ENCODE measurements around the gene CCDC87.
"Not testable (repeated sequence)": the region's sequence is repeated elsewhere in the genome, so short reads cannot be mapped to it uniquely, and the experiment has no call there.

The CCDC87 gene, protein sequence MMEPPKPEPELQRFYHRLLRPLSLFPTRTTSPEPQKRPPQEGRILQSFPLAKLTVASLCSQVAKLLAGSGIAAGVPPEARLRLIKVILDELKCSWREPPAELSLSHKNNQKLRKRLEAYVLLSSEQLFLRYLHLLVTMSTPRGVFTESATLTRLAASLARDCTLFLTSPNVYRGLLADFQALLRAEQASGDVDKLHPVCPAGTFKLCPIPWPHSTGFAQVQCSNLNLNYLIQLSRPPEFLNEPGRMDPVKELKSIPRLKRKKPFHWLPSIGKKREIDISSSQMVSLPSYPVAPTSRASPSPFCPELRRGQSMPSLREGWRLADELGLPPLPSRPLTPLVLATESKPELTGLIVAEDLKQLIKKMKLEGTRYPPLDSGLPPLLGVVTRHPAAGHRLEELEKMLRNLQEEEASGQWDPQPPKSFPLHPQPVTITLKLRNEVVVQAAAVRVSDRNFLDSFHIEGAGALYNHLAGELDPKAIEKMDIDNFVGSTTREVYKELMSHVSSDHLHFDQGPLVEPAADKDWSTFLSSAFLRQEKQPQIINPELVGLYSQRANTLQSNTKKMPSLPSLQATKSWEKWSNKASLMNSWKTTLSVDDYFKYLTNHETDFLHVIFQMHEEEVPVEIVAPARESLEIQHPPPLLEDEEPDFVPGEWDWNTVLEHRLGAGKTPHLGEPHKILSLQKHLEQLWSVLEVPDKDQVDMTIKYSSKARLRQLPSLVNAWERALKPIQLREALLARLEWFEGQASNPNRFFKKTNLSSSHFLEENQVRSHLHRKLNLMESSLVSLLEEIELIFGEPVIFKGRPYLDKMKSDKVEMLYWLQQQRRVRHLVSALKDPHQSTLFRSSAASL

DNA sequence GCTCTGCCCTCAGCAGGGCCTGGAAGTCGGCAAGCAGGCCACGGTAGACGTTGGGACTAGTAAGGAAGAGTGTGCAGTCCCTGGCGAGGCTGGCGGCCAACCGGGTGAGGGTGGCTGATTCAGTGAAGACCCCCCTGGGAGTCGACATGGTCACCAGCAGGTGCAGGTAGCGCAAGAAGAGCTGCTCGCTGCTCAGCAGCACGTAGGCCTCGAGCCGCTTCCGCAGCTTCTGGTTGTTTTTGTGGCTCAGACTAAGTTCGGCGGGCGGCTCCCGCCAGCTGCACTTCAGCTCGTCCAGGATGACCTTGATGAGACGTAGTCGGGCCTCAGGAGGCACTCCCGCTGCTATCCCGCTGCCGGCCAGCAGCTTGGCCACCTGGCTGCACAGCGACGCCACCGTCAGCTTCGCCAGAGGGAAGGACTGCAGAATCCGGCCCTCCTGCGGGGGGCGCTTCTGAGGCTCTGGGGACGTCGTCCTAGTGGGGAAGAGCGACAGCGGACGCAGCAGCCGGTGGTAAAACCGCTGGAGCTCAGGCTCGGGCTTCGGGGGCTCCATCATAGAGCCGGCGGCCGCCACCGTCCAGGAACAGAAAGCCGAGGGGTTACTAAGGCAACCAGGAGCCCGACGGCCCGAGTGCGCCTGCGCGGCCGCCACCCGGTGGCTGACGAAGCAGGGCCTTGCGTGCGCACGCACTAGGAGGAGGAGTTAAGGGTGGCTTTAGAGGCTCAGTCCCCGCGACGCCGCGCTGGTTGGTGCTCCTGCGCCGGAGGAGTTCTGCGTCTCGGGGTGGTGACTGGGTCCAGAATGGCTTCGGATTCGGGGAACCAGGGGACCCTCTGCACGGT, at the start of gene CCDC87, which contains the start of gene CCS:
Gene CCDC87, minus strand, starts transcription at position 607 of the 846 bp plus-strand sequence. Its CDS starts 48 bp downstream, at position 559.
Gene CCS, plus strand, starts transcription at position 729 of the 846 bp plus-strand sequence. Its CDS starts 77 bp downstream, at position 806.
- DNase-seq (ENCODE audit: low spot score) = peak; percentile 93

GRCh38 chr11:66641834-66642233, 49.0 kb upstream of the CCDC87 start:
- no peak for DNase-seq (ENCODE audit: low spot score)

- DNase-seq (ENCODE audit: low spot score) = not testable (repeated sequence)
Measured at GRCh38 chr11:66639814-66640340, 47.0 kb upstream of the CCDC87 start.

DNA sequence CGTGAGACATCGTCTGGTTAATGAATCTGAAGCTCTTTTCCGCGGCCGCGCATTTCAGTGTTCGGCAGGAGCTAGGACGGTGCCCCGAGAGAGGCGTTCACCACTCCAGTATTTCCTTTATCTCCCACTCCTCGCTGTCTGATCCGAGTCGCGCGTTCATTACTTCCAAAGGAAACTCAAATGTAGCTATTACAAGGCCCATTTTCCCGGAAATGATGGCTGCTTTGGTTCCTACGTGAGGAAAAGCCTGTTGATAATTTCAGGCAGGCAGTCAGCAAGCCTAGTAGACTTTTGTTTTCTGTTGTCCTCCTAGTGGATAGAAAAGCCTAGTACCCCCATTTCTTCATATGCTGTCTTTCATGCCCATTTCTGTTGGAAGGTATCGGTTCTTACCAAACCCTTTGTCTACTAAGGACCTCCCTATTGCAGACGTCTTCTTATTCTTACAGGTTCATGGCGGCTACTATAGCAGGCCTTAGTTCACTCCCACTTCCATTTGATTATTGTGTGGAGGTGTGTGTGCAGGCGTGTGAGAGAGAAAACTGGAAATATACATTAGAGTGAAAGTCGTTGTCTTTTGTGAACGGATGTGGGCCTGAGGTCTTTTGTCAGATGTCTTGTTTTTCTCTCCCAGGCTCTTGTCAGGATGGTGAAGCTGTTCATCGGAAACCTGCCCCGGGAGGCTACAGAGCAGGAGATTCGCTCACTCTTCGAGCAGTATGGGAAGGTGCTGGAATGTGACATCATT, 46.4 kb upstream of the CCDC87 start:
- peak; percentile 35 for DNase-seq (ENCODE audit: low spot score)

GRCh38 chr11:66638177-66639065, 45.6 kb upstream of the CCDC87 start, which contains the start of gene RBM4:
TSS of gene RBM4 (plus strand) at chr11:66638703. CDS start at chr11:66639712, 1,009 bp downstream.
- peak; percentile 100 for DNase-seq (ENCODE audit: low spot score)

GRCh38 chr11:66637557-66638176, 44.8 kb upstream of the CCDC87 start:
- no peak for DNase-seq (ENCODE audit: low spot score)

- no peak for DNase-seq (ENCODE audit: low spot score)
Measured at GRCh38 chr11:66636411-66636810, 43.5 kb upstream of the CCDC87 start.

DNA sequence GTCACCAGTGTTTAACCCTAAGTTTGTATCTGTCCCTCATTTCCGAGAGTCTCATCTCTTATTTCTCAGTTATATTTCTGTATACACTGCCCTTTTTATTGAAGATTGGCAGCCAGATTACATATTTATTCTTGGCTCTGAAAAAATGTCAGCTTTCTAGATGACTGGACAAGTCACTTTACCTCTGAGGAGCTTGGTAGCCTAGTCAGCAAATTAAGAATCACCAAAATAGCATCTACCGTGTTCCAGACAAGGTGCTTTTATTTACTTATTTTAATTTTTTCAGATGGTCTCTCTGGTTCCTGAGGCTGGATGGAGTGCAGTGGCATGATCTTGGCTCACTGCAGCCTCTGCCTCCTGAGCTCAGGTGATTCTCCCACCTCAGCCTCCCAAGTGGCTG, 40.1 kb upstream of the CCDC87 start:
- DNase-seq (ENCODE audit: low spot score) = no peak

DNA sequence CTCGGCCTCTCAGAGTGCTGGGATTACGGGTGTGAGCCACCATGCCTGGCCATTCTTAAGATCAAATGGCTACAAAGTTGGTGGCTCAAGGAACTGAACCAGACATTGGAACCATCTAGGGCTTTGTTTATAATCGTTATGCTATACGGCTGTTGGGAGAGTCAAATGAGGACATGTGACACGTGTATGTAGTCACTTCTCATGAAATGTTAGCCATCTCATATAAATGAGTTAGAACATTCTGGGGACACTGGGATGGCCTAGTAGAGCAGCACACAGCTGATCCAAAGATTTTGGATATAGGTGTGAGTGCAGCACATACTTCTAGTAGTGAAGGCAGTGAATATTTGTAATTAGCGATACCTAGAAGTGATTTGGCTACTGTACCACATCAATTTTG, 39.0 kb upstream of the CCDC87 start:
- DNase-seq (ENCODE audit: low spot score) = no peak

- no peak for DNase-seq (ENCODE audit: low spot score)
Measured at GRCh38 chr11:66629356-66629755, 36.5 kb upstream of the CCDC87 start.

GRCh38 chr11:66628061-66628603, 35.3 kb upstream of the CCDC87 start:
- DNase-seq (ENCODE audit: low spot score) = no peak

- peak; percentile 24 for DNase-seq (ENCODE audit: low spot score)
Measured at GRCh38 chr11:66626926-66627325, 34.1 kb upstream of the CCDC87 start.

GRCh38 chr11:66626382-66626781, 33.5 kb upstream of the CCDC87 start:
- DNase-seq (ENCODE audit: low spot score) = no peak

GRCh38 chr11:66625752-66626149, 32.9 kb upstream of the CCDC87 start:
- no peak for DNase-seq (ENCODE audit: low spot score)

DNA sequence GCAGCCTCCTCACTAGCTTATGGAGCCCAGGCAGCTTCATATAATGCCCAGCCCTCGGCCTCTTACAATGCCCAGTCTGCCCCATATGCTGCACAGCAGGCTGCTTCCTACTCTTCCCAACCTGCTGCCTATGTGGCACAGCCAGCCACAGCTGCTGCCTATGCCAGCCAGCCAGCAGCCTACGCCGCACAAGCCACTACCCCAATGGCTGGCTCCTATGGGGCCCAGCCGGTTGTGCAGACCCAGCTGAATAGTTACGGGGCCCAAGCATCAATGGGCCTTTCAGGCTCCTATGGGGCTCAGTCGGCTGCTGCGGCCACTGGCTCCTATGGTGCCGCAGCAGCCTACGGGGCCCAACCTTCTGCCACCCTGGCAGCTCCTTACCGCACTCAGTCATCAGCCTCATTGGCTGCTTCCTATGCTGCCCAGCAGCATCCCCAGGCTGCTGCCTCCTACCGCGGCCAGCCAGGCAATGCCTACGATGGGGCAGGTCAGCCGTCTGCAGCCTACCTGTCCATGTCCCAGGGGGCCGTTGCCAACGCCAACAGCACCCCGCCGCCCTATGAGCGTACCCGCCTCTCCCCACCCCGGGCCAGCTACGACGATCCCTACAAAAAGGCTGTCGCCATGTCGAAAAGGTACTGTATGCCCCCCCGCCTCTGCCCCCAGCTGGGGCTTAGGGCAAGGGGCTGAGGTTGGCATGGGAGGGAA, 32.3 kb upstream of the CCDC87 start:
- DNase-seq (ENCODE audit: low spot score) = no peak

DNA sequence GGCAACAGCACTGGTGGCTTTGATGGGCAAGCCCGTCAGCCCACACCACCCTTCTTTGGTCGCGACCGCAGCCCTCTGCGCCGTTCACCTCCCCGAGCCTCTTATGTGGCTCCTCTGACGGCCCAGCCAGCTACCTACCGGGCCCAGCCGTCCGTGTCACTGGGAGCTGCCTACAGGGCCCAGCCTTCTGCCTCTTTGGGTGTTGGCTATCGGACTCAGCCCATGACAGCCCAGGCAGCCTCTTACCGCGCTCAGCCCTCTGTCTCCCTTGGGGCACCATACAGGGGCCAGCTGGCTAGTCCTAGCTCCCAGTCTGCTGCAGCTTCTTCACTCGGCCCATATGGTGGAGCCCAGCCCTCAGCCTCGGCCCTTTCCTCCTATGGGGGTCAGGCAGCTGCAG, 31.6 kb upstream of the CCDC87 start:
- DNase-seq (ENCODE audit: low spot score) = no peak

GRCh38 chr11:66619080-66619554, 26.3 kb upstream of the CCDC87 start:
- no peak for DNase-seq (ENCODE audit: low spot score)

DNA sequence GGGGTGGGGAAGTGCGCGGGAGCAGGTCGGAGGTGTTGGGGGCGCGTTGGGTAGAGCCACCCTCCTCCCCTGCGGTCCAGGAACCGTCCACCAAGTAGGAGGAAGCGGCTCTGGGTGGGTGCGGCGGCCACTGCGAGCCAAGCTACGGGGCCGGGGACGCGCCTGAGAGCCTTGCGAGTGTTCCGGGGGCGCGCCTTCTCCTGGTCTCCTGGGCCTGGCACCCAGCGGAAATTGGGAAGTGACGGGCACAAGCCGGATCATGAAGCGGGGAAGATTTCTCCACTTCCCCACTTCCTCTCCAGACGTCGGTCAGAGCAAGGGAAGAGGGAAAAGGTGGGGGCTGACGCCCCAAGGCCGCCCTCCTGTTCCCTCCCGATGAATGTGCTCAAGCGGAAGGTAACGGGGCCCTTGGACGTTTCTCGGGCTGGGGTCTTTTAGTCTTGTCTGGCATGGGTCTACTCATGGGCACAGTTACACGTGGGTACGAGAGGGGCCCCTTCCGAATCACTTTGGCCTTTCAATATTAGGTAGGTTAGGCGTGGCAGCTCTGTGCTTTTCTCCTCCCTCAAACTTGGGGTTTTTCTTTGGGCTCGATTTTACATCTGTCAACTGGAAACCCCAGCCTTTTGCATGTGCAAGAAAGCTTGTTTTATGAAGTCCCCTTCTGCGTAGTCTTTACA, 24.4 kb upstream of the CCDC87 start:
- DNase-seq (ENCODE audit: low spot score) = no peak
